Measurements from ENCODE around the gene ESPNL.
A peak's percentile ranks its signal among the peaks of the same experiment; 100 is the strongest.

The ESPNL gene

GRCh38 chr2:238079874-238080327 is 20.2 kb upstream of the ESPNL start:
- DNase-seq (ENCODE audit: low spot score) = no peak

DNA sequence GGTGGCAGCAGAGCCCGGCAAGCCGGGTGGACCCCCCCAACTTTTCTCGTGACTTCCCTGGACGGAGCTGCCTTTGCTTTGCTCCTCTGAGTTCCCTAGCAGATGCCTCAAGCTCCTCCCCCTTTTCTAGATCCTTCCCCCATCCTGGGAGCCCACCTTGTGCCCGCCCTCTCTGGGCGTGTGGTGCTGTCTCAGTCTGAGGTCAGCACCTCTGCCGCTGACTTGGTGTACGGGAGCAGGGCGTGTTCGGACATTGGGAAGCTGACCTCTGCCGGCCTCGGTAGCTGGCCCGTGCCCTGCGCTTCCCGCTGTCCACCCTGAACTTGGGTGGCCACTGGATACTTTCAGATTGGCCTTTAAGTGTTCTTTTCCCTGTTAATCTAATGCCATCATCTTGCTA is 19.6 kb upstream of the ESPNL start:
- no peak for DNase-seq (ENCODE audit: low spot score)

DNA sequence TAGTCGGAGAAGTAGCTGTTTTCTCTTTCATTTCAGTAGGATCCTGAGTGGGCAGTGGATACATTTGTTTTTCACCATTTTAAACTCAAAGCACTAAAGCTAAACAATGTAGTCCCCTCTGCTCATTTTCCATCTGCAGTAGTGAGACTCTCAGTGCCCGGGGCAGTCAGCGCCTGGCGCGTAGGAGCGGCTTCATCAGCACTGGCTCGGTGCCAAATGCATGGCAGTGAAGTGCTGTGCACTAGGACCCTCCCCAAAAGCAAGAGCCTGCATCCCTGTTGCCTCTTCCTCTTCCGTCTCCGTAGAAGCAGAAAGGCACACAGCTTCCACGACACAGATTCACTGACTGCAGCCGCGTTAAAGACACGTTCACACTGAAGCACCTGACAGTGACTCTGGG is 19.0 kb upstream of the ESPNL start:
- no peak for DNase-seq (ENCODE audit: low spot score)

DNA sequence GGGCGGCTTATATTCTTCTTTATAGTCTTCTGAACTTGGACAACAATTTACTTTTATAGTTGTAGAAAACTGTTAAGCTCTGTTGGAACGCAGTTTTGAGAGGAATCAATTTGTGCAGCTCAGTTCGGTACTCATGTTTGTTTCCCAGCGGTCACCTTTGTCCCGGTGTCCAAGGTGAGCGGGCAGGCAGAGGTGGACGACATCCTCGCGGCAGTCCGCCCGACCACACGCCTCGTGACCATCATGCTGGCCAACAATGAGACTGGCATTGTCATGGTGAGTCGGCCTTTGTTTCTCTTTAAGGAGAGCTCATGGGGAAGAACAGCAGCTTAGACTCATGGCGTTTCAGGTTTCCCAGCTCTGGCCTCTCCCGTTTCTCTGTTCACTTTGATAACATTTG is 18.6 kb upstream of the ESPNL start:
- DNase-seq (ENCODE audit: low spot score) = no peak

DNA sequence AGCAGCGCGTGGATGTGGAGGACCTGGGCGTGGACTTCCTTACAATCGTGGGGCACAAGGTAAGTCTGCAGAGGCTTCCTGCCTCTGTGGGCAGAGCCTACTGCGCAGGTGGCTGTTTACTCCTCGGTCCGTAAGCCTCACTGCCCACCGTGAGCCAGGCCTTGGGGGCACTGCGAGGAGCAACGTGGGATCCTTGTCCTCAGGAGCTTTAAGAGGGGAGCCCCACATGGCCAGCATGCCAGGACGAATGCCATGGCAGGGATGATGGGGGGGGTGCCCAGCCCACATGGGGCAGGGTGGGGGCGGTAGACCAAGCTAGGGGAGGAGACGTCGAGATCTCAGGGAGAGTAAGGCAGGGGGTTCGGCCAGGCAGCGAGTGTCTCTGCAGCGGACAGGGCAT is 18.0 kb upstream of the ESPNL start:
- no peak for DNase-seq (ENCODE audit: low spot score)

GRCh38 chr2:238082827-238083226 is 17.3 kb upstream of the ESPNL start:
- DNase-seq (ENCODE audit: low spot score) = no peak

GRCh38 chr2:238083919-238084318 is 16.2 kb upstream of the ESPNL start:
- no peak for DNase-seq (ENCODE audit: low spot score)

GRCh38 chr2:238084761-238085160 is 15.4 kb upstream of the ESPNL start:
- no peak for DNase-seq (ENCODE audit: low spot score)

DNA sequence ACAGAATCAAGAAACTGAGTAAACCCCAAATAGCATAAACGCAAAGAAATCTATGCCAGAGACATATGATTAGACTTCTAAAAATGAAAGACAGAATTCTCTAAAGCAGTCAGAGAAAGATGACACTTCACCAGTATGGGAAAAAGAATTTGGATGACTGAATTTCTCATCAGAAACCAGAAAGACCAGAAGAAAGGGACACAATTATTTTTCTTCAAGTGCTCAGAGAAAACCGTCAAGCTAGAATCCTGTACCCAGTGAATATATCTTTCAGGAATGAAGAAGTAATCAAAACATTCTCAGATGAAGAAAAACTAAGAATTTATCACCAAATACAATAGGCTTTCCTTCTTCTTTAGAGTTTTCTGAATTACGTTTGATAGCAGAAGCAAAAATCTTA is 14.2 kb upstream of the ESPNL start:
- DNase-seq (ENCODE audit: low spot score) = no peak

DNA sequence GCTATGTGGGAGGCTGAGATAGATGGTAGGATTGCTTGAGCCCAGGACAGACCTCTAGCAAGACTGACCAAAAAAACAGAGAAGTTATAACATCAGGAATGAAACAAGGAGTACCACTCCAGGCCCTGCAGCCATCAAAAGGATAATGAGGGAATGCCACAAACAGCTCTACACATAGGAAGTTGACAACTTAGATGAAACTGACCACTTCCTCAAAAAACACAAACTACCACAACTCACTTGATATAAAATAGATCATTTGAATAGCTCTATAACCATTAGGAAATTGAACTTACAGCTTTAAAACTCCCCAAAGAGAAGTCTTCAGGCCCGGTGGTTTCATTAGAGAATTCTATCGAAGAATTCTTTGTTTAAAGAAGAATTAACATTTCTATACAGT is 12.9 kb upstream of the ESPNL start:
- DNase-seq (ENCODE audit: low spot score) = no peak

DNA sequence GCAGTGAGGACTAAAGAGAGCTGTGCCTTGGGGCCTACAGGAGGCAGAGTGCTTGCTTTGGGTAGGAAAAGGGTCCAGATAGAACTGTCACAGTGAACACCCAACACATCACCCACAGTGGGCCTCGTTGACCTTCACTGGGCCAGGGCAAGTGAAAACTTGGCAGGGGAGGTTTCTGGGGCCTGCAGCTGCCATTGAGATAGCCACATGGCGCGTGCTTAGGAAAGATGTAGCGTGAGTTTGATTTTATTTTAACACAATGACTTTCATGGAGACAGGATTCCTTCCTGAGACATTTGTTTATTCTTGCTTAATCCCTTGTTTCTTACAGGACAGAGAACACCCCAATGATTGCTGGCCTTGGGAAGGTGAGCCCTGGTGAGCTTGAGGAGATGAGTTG is 9.3 kb upstream of the ESPNL start:
- no peak for DNase-seq (ENCODE audit: low spot score)

DNA sequence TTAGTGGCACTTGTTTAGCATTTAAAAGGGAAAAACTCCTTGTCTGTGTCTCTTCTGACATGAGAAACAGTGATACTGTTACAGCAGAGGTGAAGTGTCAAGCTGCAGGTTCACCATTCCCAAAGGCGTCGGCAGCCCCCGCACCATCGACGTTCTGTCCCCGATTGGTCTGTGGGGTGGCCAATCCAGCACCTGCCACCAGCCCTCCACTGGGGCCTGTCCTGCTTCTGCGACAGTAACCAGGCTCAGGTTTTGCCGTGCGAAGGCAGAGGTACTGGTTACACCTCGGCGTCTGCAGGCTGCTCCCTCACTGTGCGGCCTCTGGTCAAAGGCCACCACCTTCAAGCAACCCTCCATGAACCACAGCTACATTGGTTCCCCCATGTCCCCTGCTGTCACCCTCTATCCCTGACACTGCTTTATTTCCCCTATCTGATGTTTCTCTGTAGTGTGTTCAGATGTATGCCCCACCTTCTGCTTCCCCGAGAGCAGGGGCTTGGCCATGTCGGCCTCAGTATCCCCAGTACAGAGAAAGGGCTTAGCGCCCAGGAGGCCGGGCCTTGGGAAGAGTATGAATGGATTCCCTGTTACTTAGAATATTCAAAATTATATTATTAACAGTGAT is 8.6 kb upstream of the ESPNL start:
- no peak for DNase-seq (ENCODE audit: low spot score)

GRCh38 chr2:238092486-238093035 is 7.6 kb upstream of the ESPNL start:
- no peak for DNase-seq (ENCODE audit: low spot score)

DNA sequence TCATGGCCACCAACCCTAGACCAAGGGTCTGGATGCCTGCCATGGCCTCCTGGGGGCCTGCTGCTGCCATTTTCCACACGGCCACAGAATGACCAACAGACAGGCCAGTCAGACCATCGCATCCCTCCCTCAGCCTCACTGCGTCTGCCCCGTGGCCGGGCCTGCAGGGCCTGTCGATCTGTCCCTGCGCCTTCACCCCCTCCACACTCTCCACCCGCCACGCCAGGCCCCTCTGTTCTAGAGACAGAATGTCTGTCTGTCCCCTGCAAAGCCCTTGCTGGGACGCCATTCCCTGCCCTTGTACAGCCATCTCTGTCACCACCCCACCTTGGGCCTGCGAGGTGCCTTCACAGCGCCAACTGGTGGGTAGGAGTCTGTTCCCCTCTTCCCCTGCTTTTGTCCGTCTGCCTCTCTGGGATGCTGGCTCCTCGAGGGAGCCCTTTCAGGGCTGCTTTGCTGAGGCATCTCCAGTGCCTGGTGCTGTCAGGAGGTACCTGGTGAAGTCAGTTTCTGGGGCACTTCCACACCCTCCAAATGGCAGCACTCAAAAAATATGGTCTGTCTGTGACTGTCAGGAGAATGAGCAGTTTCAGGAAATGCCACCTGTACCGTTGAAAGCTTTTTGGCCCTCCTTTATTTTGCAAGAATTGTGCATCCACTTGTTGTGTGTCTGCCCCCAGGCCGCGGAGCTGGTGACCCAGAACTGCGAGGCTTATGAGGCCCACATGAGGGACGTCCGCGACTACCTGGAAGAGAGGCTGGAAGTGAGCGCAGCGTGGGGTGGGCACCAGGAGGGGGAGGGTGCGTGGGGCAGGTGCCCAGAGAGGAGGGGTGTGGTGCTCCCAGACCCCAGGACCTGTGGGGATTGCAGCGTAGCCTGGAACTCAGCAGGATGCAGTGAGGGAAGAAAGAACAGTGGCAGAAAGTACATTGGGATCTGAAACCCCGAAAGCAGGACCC is 6.7 kb upstream of the ESPNL start:
- no peak for DNase-seq (ENCODE audit: low spot score)

- no peak for DNase-seq (ENCODE audit: low spot score)
Observed at GRCh38 chr2:238094438-238095022, 5.6 kb upstream of the ESPNL start.

DNA sequence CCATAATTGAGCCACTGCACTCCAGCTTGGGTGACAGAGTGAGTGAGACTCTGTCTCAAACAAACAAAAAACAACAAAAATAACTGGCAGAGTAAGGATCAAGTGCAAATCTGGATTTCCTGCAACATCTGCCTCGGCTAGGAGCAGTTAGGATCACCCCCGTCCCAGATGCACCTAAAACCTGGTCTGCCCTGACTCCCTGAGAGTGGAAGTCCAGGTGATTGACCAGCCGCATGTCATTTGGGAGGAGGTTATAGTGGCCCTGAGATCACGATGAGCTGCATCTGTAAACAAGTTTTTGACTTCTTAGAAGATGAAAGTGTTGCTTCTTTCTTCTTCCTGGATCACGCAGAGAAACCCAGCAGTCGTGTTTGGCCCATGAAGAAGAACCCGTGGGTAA is 5.0 kb upstream of the ESPNL start:
- no peak for DNase-seq (ENCODE audit: low spot score)

GRCh38 chr2:238096311-238097011 is 3.7 kb upstream of the ESPNL start:
- no peak for DNase-seq (ENCODE audit: low spot score)

DNA sequence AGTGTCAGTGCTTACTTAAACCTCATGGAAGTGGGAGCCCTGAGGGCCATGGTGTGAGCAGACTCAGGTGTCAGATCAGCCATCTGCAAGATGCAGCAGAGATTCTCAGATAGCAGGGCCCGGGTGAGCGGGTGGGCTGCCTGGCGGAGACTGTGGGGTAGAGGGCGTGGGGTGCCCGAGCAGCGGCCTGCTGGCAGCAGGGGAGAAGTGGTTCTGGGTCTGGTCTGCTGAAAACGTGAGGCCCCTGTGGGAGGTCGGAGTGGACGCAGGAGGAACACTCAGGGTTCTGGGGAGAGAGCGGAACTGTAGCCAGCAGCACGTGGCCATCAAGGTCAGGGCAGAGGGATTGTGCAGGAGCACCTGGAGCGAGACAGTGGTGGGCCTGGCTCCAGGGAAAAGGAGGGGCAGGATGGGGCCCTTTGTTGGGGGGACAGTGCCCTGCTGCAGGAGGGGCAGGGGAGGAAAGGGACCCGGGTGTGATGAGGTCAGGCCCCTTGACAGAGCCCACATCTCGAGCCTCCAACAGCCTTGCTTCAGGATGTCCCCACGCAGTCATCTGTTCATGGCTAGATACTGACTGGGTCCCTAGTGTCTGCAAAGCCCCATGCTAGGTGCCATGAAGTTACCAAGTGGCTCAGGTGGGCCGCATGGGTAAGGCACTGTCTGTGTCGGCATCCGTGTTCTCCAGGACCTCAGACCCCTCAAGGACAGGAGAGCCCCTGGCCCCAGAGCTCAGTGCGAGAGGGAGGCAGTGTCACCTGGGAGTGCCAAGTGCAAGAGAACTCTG is 2.7 kb upstream of the ESPNL start:
- DNase-seq (ENCODE audit: low spot score) = no peak

DNA sequence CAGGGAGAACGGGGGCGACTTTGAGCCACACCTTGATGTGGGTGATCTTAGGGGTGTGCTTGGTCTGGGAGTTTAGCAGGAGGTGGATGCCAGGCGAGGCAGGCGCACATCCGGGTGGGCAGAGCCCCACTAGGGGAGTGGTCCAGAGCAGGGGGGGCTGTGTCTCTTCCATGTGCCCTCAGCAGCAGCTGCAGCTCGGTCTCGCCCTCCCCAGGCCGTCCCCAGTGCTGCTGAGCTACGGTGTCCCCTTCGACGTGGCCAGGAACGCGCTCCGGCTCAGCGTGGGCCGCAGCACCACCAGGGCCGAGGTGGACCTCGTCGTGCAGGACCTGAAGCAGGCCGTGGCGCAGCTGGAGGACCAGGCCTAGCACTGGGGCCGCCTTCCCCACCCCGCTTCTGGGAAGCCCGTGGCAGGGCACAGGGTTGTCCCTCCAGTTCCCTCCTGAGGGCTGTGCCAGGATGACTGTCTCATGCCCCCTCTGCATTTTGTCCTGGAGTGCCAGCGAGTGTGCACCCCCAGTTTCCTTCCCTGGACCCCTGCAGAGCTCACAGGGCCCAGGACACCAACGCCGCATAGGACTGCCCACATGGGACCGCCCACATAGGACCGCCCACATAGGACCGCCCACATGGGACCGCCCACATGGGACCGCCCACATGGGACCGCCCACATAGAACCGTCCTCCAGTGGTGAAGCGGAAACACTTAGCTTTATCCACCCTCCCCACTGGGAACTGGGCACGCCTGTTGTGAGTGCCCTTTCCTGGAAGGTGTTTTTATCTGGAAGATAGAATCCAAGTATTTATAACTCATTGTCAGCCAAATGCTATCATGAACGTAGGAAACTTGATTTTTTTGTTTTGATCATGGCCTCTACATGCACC is 1.9 kb upstream of the ESPNL start:
- DNase-seq (ENCODE audit: low spot score) = peak; percentile 83

Data from kidney tubule cell (primary cell).